HEK293T (cell line): ENCODE measurements around the gene PLEK2.

Experiments used
- ARNT ChIP-seq: fragments of 450-650 bp; IDR thresholded peaks from 2 replicates; pipeline ENCODE4 v1.6.1; 2017; ENCODE audit warnings: mild to moderate bottlenecking
- BHLHE40 ChIP-seq: fragments of 450-650 bp; IDR thresholded peaks from 2 replicates; pipeline ENCODE4 v1.6.1; 2016; ENCODE audit warnings: mild to moderate bottlenecking, moderate library complexity, borderline replicate concordance
- CTBP1 ChIP-seq: fragments of 450-650 bp; IDR thresholded peaks from 2 replicates; pipeline ENCODE4 v1.6.1; 2016; ENCODE audit warnings: borderline replicate concordance
- ELF4 ChIP-seq: fragments of 450-650 bp; IDR thresholded peaks from 2 replicates; pipeline ENCODE4 v1.6.1; 2017; ENCODE audit warnings: antibody characterized with exemption
- FOXK2 ChIP-seq: fragments of 450-650 bp; IDR thresholded peaks from 2 replicates; pipeline ENCODE4 v1.6.1; 2016; ENCODE audit warnings: mild to moderate bottlenecking
- FOXM1 ChIP-seq: fragments of 450-650 bp; IDR thresholded peaks from 2 replicates; pipeline ENCODE4 v1.6.1; 2017; ENCODE audit warnings: mild to moderate bottlenecking, borderline replicate concordance
- HDGF ChIP-seq: fragments of 450-650 bp; IDR thresholded peaks from 2 replicates; pipeline ENCODE4 v1.6.1; 2017; ENCODE audit warnings: antibody characterized with exemption, borderline replicate concordance
- L3MBTL2 ChIP-seq: fragments of 450-650 bp; conservative IDR thresholded peaks from 2 replicates; pipeline ENCODE4 v1.6.1; 2016; ENCODE audit warnings: mild to moderate bottlenecking
- NFRKB ChIP-seq: fragments of 450-650 bp; IDR thresholded peaks from 2 replicates; pipeline ENCODE4 v1.6.1; 2016; ENCODE audit warnings: mild to moderate bottlenecking, moderate library complexity
- PKNOX1 ChIP-seq: fragments of 450-650 bp; IDR thresholded peaks from 2 replicates; pipeline ENCODE4 v1.6.1; 2016
- SP1 ChIP-seq: fragments of 450-650 bp; IDR thresholded peaks from 2 replicates; pipeline ENCODE4 v1.6.1; 2017
- TARDBP ChIP-seq: fragments of 450-650 bp; IDR thresholded peaks from 2 replicates; pipeline ENCODE4 v1.6.1; 2016
- ZNF384 ChIP-seq: fragments of 450-650 bp; IDR thresholded peaks from 2 replicates; pipeline ENCODE4 v1.6.1; 2016

- TF ChIP-seq BHLHE40 (no peak), HDGF (no peak), SP1 (no peak), PKNOX1 (no peak), ARNT (no peak), NFRKB (no peak), TARDBP (no peak), ELF4 (no peak), ZNF384 (no peak), FOXM1 (no peak), L3MBTL2 (no peak), FOXK2 (no peak), CTBP1 (no peak)
Measured at GRCh38 chr14:67357186-67357968, 54.6 kb downstream of the PLEK2 start.
